Measurements from ENCODE around the gene SMARCA1. TPM values are rescaled to one million over a fixed set of nuclear protein-coding genes. Genes with fewer than 3 reads are reported as not detected.

The SMARCA1 gene
- total RNA-seq, 4 donors from 2014 or later, result 7.6 to 18.8 (median 8.1) TPM

- peak overlapping the region; percentile 82 for H3K27ac ChIP-seq
- no peaks in the 10 kb centered on the region for H3K27me3 ChIP-seq
- TF ChIP-seq EP300 (IDR thresholded peaks at IDR 0.05), result no peak
- no peak for TF ChIP-seq POLR2A (IDR thresholded peaks at IDR 0.05)
- no peak for TF ChIP-seq POLR2AphosphoS5 (IDR thresholded peaks at IDR 0.05)
- TF ChIP-seq, protein P1, sequence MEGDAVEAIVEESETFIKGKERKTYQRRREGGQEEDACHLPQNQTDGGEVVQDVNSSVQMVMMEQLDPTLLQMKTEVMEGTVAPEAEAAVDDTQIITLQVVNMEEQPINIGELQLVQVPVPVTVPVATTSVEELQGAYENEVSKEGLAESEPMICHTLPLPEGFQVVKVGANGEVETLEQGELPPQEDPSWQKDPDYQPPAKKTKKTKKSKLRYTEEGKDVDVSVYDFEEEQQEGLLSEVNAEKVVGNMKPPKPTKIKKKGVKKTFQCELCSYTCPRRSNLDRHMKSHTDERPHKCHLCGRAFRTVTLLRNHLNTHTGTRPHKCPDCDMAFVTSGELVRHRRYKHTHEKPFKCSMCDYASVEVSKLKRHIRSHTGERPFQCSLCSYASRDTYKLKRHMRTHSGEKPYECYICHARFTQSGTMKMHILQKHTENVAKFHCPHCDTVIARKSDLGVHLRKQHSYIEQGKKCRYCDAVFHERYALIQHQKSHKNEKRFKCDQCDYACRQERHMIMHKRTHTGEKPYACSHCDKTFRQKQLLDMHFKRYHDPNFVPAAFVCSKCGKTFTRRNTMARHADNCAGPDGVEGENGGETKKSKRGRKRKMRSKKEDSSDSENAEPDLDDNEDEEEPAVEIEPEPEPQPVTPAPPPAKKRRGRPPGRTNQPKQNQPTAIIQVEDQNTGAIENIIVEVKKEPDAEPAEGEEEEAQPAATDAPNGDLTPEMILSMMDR (IDR thresholded peaks at IDR 0.05), result no peak
- no peaks in the 10 kb centered on the region for H3K4me1 ChIP-seq
- H3K36me3 ChIP-seq, result no peaks in the 10 kb centered on the region
- 33% methylated on average over 9 of the region's 14 CpGs for WGBS
- DNase-seq (ENCODE audit: low spot score in 2 of 2), result peak in 1 of 2 donors; percentile 65
- H3K9me3 ChIP-seq, result no peaks in the 10 kb centered on the region
- H3K4me3 ChIP-seq, result peak overlapping the region; percentile 72
These were observed 17.5 kb upstream of the SMARCA1 start for GRCh38 chrX:129540722-129541184.

GRCh38 chrX:129540068-129540653 is 16.9 kb upstream of the SMARCA1 start, which contains the start of gene OCRL:
Gene OCRL, plus strand, starts transcription at chrX:129540259. Its CDS starts 181 bp downstream, at chrX:129540440.
- no peaks in the 10 kb centered on the region for H3K9me3 ChIP-seq
- 30% methylated on average over 11 of the region's 60 CpGs for WGBS
- H3K27me3 ChIP-seq, result no peaks in the 10 kb centered on the region
- no peaks in the 10 kb centered on the region for H3K36me3 ChIP-seq
- H3K4me1 ChIP-seq, result no peaks in the 10 kb centered on the region
- DNase-seq (ENCODE audit: low spot score in 2 of 2), result peak; percentile 78 to 80
- H3K4me3 ChIP-seq, result peak within 1 kb of the TSS; percentile 72
- H3K27ac ChIP-seq, result peak within 1 kb of the TSS; percentile 82
- TF ChIP-seq, protein P1 (IDR thresholded peaks at IDR 0.05), result peak; percentile 40 to 75
- no peak for TF ChIP-seq POLR2A (IDR thresholded peaks at IDR 0.05)

DNA sequence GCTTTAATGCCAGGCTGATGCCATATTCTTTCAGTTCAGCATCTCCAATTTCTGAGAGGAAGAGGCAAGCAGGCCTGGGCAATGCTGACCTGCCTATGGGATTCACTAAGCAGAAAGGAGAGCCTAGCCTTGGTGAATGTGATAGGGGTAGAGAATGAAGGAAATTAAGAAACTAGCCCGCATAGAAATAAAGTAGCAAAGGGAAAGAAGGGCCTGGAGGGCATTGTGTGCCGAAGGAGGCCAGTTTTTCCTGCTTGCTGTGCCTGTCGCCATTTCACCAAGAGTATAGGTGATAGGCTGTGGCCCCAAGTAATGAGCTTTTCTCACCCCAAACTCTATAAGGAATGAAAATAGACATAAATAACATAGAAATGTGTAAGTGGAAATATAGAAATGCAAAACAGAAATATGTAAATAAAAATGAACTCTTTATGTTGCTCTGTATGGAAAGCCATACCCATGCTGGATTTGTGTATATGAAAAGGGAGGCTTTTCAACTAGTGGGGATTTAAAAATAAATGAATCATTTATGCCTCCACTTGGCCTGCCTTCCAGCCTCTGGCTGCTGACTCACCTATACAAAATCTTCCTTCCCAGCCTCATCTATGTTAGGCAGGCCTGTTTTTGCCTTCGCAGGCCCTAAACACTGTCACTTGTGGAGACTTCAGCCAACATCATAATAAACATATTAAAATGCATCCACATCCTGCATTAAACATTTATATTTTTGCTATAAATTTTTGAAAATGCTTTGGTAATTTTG is 11.7 kb upstream of the SMARCA1 start:
- H3K4me1 ChIP-seq, result no peaks in the 10 kb centered on the region
- H3K9me3 ChIP-seq, result no peaks in the 10 kb centered on the region
- no peak for TF ChIP-seq EP300 (IDR thresholded peaks at IDR 0.05)
- no peak for TF ChIP-seq POLR2A (IDR thresholded peaks at IDR 0.05)
- TF ChIP-seq, protein P1 (IDR thresholded peaks at IDR 0.05), result no peak
- TF ChIP-seq POLR2AphosphoS5 (IDR thresholded peaks at IDR 0.05), result no peak
- H3K27me3 ChIP-seq, result no peaks in the 10 kb centered on the region
- no peak overlapping the region for H3K4me3 ChIP-seq
- H3K27ac ChIP-seq, result no peak overlapping the region
- DNase-seq (ENCODE audit: low spot score in 2 of 2), result no peak
- 70% methylated on average over 4 of the region's 4 CpGs for WGBS
- H3K36me3 ChIP-seq, result no peaks in the 10 kb centered on the region

DNA sequence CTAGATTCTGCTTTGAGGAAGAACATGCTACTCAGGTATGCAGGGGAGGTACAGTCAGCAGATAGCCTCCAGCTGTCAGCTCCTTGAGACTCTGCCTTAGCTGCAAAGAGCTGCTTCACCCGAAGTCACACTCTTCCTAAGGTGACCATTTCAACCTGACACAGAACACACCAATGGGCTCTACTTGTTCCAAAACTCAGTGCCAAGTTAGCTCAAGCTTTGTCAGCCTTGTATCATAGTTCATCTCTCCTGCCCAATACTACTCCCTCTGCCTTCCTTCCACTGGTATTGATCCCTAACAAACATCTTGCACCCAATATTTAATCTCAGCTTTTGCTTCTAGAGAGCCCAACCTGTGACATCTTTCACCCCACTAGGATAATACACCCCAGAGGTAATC is 7.8 kb upstream of the SMARCA1 start:
- H3K27me3 ChIP-seq, result no peaks in the 10 kb centered on the region
- no peak overlapping the region for H3K27ac ChIP-seq
- no peaks in the 10 kb centered on the region for H3K4me1 ChIP-seq
- no peak for DNase-seq (ENCODE audit: low spot score in 2 of 2)
- no peaks in the 10 kb centered on the region for H3K36me3 ChIP-seq
- WGBS, result 54% methylated on average over 1 of the region's 1 CpG
- no peaks in the 10 kb centered on the region for H3K9me3 ChIP-seq
- H3K4me3 ChIP-seq, result no peak overlapping the region
- TF ChIP-seq POLR2AphosphoS5 (IDR thresholded peaks at IDR 0.05), result no peak
- TF ChIP-seq EP300 (IDR thresholded peaks at IDR 0.05), result no peak
- TF ChIP-seq, protein P1 (IDR thresholded peaks at IDR 0.05), result no peak
- no peak for TF ChIP-seq POLR2A (IDR thresholded peaks at IDR 0.05)

DNA sequence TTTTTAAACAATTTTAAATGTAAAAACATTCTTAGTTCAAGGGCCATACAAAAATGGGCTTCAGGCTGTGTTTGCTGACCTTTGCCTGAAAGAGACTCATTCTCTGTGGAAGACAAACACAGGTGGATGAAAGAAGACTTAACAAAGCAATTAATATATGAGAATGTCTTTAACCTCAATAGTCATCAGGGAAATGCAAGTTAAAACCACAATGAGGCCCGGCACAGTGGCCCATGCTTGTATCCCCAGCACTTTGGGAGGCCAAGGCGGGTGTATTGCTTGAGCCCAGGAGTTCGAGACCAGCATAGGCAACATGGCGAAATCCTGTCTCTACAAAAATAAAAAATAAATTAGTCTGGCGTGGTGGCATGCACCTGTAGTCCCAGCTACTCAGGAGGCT is 7.1 kb upstream of the SMARCA1 start:
- H3K36me3 ChIP-seq, result no peaks in the 10 kb centered on the region
- no peaks in the 10 kb centered on the region for H3K27me3 ChIP-seq
- no peak overlapping the region for H3K27ac ChIP-seq
- H3K4me3 ChIP-seq, result no peak overlapping the region
- DNase-seq (ENCODE audit: low spot score in 2 of 2), result no peak
- H3K4me1 ChIP-seq, result no peaks in the 10 kb centered on the region
- TF ChIP-seq POLR2A (IDR thresholded peaks at IDR 0.05) (no peak), EP300 (IDR thresholded peaks at IDR 0.05) (no peak), POLR2AphosphoS5 (IDR thresholded peaks at IDR 0.05) (no peak)
- TF ChIP-seq, protein P1 (IDR thresholded peaks at IDR 0.05), result no peak
- no peaks in the 10 kb centered on the region for H3K9me3 ChIP-seq
- whole genome bisulfite sequencing, result 69% methylated on average over 5 of the region's 5 CpGs

Data from suprapubic skin (tissue), 4 donors.